ENCODE measurements around the gene NKX6-1.
A peak's percentile ranks its signal among the peaks of the same experiment; 100 is the strongest.

The NKX6-1 gene

GRCh38 chr4:84494531-84494930, 4.6 kb downstream of the NKX6-1 start:
- Mint-ChIP-seq H3K36me3 (ENCODE audit: low read depth) (no peaks in the 10 kb centered on the region), H3K27ac (no peak overlapping the region), H3K27me3 (ENCODE audit: low read depth, poor library complexity) (peaks cover 100% of the 10 kb centered on the region), H3K4me1 (peaks cover 55% of the 10 kb centered on the region), H3K4me3 (no peak overlapping the region), H3K9me3 (no peaks in the 10 kb centered on the region)
- TF ChIP-seq, protein P1, sequence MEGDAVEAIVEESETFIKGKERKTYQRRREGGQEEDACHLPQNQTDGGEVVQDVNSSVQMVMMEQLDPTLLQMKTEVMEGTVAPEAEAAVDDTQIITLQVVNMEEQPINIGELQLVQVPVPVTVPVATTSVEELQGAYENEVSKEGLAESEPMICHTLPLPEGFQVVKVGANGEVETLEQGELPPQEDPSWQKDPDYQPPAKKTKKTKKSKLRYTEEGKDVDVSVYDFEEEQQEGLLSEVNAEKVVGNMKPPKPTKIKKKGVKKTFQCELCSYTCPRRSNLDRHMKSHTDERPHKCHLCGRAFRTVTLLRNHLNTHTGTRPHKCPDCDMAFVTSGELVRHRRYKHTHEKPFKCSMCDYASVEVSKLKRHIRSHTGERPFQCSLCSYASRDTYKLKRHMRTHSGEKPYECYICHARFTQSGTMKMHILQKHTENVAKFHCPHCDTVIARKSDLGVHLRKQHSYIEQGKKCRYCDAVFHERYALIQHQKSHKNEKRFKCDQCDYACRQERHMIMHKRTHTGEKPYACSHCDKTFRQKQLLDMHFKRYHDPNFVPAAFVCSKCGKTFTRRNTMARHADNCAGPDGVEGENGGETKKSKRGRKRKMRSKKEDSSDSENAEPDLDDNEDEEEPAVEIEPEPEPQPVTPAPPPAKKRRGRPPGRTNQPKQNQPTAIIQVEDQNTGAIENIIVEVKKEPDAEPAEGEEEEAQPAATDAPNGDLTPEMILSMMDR (IDR thresholded peaks at IDR 0.05), result no peak
- no peak for DNase-seq

- Mint-ChIP-seq H3K27ac (no peak overlapping the region), H3K27me3 (ENCODE audit: low read depth, poor library complexity) (peaks cover 100% of the 10 kb centered on the region), H3K9me3 (no peaks in the 10 kb centered on the region), H3K4me3 (peak overlapping the region; percentile 82), H3K36me3 (ENCODE audit: low read depth) (no peaks in the 10 kb centered on the region), H3K4me1 (peaks cover 53% of the 10 kb centered on the region)
- TF ChIP-seq, protein P1 (IDR thresholded peaks at IDR 0.05), result no peak
- no peak for DNase-seq
Measured at GRCh38 chr4:84494076-84494475, 5.0 kb downstream of the NKX6-1 start.

DNA sequence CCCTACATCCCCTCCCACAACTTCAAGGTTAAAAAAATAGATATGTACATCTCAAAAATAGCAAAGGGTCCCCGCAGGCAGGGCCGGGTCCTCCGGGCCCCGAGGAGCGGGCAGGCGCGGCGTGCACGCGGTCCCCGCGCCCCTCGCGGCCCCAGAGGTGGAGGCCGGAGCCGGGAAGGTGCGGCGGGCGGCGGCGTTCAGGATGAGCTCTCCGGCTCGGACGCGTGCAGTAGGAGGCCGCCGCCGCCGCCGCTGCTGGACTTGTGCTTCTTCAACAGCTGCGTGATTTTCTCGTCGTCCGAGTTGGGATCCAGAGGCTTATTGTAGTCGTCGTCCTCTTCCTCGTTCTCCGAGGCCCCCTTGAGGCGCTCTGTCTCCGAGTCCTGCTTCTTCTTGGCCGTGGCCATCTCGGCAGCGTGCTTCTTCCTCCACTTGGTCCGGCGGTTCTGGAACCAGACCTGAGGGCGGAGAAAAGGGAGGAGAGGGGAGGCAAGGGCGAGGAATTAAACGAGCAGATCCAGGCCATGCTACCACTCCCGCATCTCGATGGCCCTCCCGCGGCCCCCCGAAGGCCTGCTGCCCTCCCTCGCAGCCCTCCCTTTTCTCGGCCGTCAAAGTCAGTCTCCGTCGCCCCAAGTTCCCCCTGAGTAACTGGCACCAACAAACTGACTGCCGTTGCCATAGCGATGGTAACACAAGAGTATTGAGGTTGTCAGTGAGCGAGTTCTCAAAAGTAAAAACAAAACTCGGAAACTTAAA, 5.8 kb downstream of the NKX6-1 start:
- H3K36me3 Mint-ChIP-seq (ENCODE audit: low read depth), result no peaks in the 10 kb centered on the region
- H3K9me3 Mint-ChIP-seq, result no peaks in the 10 kb centered on the region
- H3K4me3 Mint-ChIP-seq, result peak overlapping the region; percentile 82
- peaks cover 46% of the 10 kb centered on the region for H3K4me1 Mint-ChIP-seq
- no peak overlapping the region for H3K27ac Mint-ChIP-seq
- TF ChIP-seq, protein P1 (IDR thresholded peaks at IDR 0.05), result no peak
- DNase-seq, result peak; percentile 74
- H3K27me3 Mint-ChIP-seq (ENCODE audit: low read depth, poor library complexity), result peaks cover 99% of the 10 kb centered on the region

DNA sequence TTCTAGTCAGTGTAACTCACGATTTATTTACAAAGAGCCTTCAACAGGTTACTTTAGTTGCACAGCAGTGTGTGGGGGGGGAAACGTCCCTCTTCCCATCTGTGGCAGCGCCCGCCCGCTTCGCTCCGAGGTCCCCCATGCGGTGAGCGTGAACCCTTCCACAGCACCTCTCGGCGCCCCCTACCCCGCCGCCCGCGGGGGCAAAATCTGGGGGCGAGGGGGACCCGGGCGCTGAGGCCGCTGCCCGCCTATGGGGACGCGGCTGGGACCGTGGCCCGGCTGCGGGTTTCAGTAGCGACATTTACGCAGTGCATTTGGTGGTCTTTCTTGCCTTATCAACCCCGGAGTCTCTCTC, 6.4 kb downstream of the NKX6-1 start:
- Mint-ChIP-seq H3K9me3 (no peaks in the 10 kb centered on the region), H3K27ac (no peak overlapping the region), H3K36me3 (ENCODE audit: low read depth) (no peaks in the 10 kb centered on the region), H3K4me1 (peaks cover 44% of the 10 kb centered on the region), H3K4me3 (peak overlapping the region; percentile 82), H3K27me3 (ENCODE audit: low read depth, poor library complexity) (peaks cover 98% of the 10 kb centered on the region)
- TF ChIP-seq, protein P1 (IDR thresholded peaks at IDR 0.05), result no peak
- DNase-seq, result peak; percentile 44

- Mint-ChIP-seq H3K4me3 (peak overlapping the region; percentile 78), H3K27me3 (ENCODE audit: low read depth, poor library complexity) (peaks cover 97% of the 10 kb centered on the region), H3K27ac (no peak overlapping the region), H3K36me3 (ENCODE audit: low read depth) (no peaks in the 10 kb centered on the region), H3K9me3 (no peaks in the 10 kb centered on the region), H3K4me1 (peaks cover 44% of the 10 kb centered on the region)
- TF ChIP-seq, protein P1 (IDR thresholded peaks at IDR 0.05), result no peak
- DNase-seq, result no peak
Measured at GRCh38 chr4:84492290-84492689, 6.8 kb downstream of the NKX6-1 start.

DNA sequence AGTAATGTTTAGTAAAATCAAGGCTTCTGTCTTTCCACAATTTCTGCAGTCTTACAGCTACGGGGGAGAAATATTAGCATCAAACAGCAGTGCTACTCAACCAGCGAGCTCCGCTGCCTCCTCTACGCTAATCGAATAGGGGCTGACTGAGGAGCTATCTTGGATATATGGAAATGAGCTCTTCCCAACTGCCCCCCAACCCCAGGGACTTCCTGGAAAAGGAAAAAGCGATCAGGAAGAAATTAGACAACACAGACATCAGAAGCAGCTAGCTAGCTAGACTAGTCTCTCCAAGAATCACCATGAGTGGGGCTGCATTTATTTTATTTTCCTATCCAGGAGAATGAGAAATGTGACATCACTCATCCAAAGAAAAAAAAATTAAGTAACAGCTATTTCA, 7.6 kb downstream of the NKX6-1 start:
- Mint-ChIP-seq H3K36me3 (ENCODE audit: low read depth) (no peaks in the 10 kb centered on the region), H3K4me3 (no peak overlapping the region), H3K4me1 (peaks cover 36% of the 10 kb centered on the region), H3K27ac (no peak overlapping the region), H3K27me3 (ENCODE audit: low read depth, poor library complexity) (peaks cover 97% of the 10 kb centered on the region), H3K9me3 (no peaks in the 10 kb centered on the region)
- TF ChIP-seq, protein P1 (IDR thresholded peaks at IDR 0.05), result no peak
- no peak for DNase-seq
